HG02938 (cell line): ENCODE data around the gene ZNF534.
"Not testable (repeated sequence)": the region's sequence is repeated elsewhere in the genome, so short reads cannot be mapped to it uniquely, and the experiment has no call there.

Experiments
- ATAC-seq: cut with Tn5 transposase; IDR thresholded peaks from one replicate; pipeline ENCODE4 v1.9.1; 2021; ENCODE audit warnings: mild to moderate bottlenecking, moderate library complexity; ENCODE audit not compliant: unreplicated experiment

ZNF534 gene

DNA sequence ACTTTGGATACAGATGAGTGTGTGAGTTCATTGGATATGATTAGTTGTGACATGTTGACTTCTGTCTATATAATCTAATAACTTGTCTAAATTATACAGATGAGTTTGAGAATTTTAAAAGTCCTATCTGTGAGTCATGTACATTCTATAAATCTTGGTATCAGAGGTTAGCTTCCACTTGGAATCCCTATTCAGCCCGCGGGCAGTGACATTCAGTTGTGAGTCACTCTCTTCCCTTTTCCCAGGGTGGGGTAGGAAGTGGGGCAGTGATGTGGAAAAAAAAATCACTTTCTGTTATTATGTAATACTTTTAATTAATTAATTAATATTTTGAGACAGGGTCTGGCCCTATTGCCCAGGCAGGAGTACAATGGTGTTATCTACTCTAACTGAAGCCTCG is 65.6 kb downstream of the ZNF534 start:
- ATAC-seq = no peak

DNA sequence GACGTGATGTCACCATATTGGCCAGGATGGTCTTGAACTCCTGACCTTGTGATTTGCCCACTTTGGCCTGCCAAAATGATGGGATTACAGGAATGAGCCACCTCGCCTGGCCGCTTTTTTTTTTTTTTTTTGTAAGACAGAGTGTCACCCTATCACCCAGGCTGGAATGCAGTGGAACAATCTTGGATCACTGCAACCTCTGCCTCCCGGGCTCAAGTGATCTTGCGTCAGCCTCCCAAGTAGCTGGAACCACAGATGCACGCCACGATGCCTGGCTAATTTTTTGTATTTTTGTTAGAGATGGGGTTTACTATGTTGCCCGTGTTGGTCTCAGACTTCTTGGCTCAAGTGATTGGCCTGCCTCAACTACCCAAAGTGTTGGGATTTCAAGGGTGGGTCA is 69.6 kb downstream of the ZNF534 start:
- ATAC-seq = no peak

DNA sequence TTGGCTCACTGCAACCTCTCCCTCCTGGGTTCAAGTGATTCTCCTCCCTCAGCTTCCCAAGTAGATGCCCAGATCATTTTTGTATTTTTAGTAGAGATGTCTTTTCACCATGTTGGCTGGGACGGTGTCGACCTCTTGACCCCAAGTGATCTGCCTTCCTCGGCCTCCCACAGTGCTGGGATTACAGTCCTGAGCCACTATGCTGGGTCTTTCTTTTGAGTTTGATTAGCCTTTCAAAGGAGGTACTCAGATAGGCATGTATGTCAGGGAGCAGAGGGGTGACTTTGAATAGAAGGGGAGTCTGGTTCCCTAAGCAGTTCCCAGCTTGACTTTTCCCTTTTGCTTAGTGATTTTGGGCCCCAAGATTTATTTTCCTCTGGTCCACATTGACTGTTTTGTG is 71.5 kb downstream of the ZNF534 start:
- not testable (repeated sequence) for ATAC-seq

DNA sequence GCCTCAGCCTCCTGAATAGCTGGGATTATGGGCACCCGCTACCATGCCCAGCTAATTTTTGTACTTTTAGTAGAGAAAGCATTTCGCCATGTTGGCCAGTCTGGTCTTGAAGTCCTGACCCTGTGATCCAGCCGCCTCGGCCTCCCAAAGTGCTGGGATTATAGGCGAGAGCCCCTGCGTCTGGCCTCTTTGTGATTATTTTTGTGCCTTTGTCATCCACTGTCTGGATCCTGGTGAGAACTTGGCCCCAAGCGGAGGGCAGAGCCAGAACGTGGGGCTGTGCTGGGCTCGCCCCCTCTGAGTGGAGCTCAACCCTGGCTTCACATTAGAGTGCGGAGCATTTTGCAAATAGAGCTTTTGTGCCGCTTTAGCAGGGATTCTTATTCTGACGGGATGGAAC is 72.0 kb downstream of the ZNF534 start:
- ATAC-seq = not testable (repeated sequence)
